CD4-positive, alpha-beta T cell treated with Interleukin-6 at 100 ng/mL for 8 hours (primary cell): Measurements from ENCODE around the gene GRAMD4.

Experiments
- DNase-seq: peaks from one replicate; pipeline ENCODE4 v3.0.0-alpha.2; 2020; ENCODE audit warnings: mixed read lengths, low spot score

The GRAMD4 gene

GRCh38 chr22:46656856-46657654 is 36.9 kb downstream of the GRAMD4 start:
- no peak for DNase-seq

GRCh38 chr22:46657655-46657953 is 37.4 kb downstream of the GRAMD4 start:
- DNase-seq, result no peak

- DNase-seq, result no peak
These were observed 38.1 kb downstream of the GRAMD4 start for GRCh38 chr22:46657996-46658947.

GRCh38 chr22:46659059-46659790 is 39.0 kb downstream of the GRAMD4 start:
- DNase-seq, result no peak

- DNase-seq, result no peak
These were observed 39.6 kb downstream of the GRAMD4 start for GRCh38 chr22:46659791-46660186.

GRCh38 chr22:46660604-46661201 is 40.5 kb downstream of the GRAMD4 start:
- peak; percentile 41 for DNase-seq

- DNase-seq, result peak; percentile 58
These were observed 41.1 kb downstream of the GRAMD4 start for GRCh38 chr22:46661221-46661851.

- DNase-seq, result no peak
These were observed 42.0 kb downstream of the GRAMD4 start for GRCh38 chr22:46662226-46662625.

- no peak for DNase-seq
These were observed 42.8 kb downstream of the GRAMD4 start for GRCh38 chr22:46663001-46663400.

- no peak for DNase-seq
These were observed 43.4 kb downstream of the GRAMD4 start for GRCh38 chr22:46663436-46664100.

GRCh38 chr22:46664301-46664855 is 44.2 kb downstream of the GRAMD4 start:
- no peak for DNase-seq

- DNase-seq, result no peak
These were observed 45.0 kb downstream of the GRAMD4 start for GRCh38 chr22:46665151-46665695.

GRCh38 chr22:46665751-46666280 is 45.6 kb downstream of the GRAMD4 start:
- DNase-seq, result no peak

- no peak for DNase-seq
These were observed 46.5 kb downstream of the GRAMD4 start for GRCh38 chr22:46666577-46667244.

GRCh38 chr22:46667245-46667623 is 47.0 kb downstream of the GRAMD4 start:
- no peak for DNase-seq

GRCh38 chr22:46668116-46668515 is 47.9 kb downstream of the GRAMD4 start:
- DNase-seq, result no peak

GRCh38 chr22:46669201-46669600 is 49.0 kb downstream of the GRAMD4 start:
- no peak for DNase-seq

- no peak for DNase-seq
These were observed 51.7 kb downstream of the GRAMD4 start for GRCh38 chr22:46671824-46672432.

GRCh38 chr22:46672731-46673130 is 52.5 kb downstream of the GRAMD4 start:
- no peak for DNase-seq
